GM12878 (cell line): ENCODE results near the gene LDB2. TPM values are rescaled to one million over a fixed set of nuclear protein-coding genes. Genes with fewer than 3 reads are reported as not detected.

Experiments used
- ATAC-seq: fragments of 200-7000 bp; cut with Tn5 transposase; 3 replicates; pipeline ENCODE4 v1.9.1; 2020; ENCODE audit warnings: mild to moderate bottlenecking, moderate library complexity
- BruUV-seq: library from RNA; stranded (reverse); fragments of 400-500 nt; replicated peaks from 2 replicates; lab custom pipeline; 2021; lab: Mats Ljungman, UMichigan
- CTCF ChIA-PET: fragments of 300-600 bp; sonication (Branson Sonifier 250); formaldehyde crosslinking; extraction: SDS; loops from one replicate; lab custom pipeline; 2021; ENCODE audit warnings: inconsistent platforms; lab: Yijun Ruan, JAX
- POLR2A ChIA-PET: fragments of 350-600 bp; formaldehyde crosslinking; extraction: SDS; loops from one replicate; lab custom pipeline; 2021; ENCODE audit warnings: inconsistent platforms; lab: Charles Lee
- RAD21 ChIA-PET: fragments of 300-600 bp; sonication (Branson Sonifier 250); formaldehyde crosslinking; loops from one replicate; lab custom pipeline; 2023; ENCODE audit warnings: antibody characterized with exemption; ENCODE audit not compliant: unreplicated experiment; lab: Charles Lee
- SMC1A ChIA-PET: fragments of 300-600 bp; sonication (Branson Sonifier 250); formaldehyde crosslinking; loops from one replicate; lab custom pipeline; 2023; ENCODE audit not compliant: unreplicated experiment, uncharacterized antibody; lab: Charles Lee
- DNase-seq: peaks from one replicate; pipeline ENCODE4 v3.0.0-alpha.2; 2011; ENCODE audit warnings: low read depth, low spot score
- FAIRE-seq: peaks from 3 replicates; lab custom pipeline; 2011; peaks lifted over from hg19 to GRCh38; lab: Jason Lieb, UNC
- H2AFZ ChIP-seq: 2 replicates; pipeline ENCODE4 v1.6.0; 2011; ENCODE audit warnings: low read depth, low read length, control low read depth; ENCODE audit not compliant: control insufficient read depth
- H3K27ac ChIP-seq: 2 replicates; pipeline ENCODE4 v1.5.1; 2011; ENCODE audit warnings: control low read depth; ENCODE audit not compliant: control insufficient read depth, insufficient read depth
- H3K27me3 ChIP-seq, 2 experiments: replicated peaks in 1 of 2; 2 replicates each; pipeline versions ENCODE4 v1.6.0 to v1.6.1; 2011; ENCODE audit warnings: low read length in 1 of 2; ENCODE audit not compliant: control insufficient read depth in 2 of 2, insufficient read depth in 2 of 2
- H3K36me3 ChIP-seq, 2 experiments: 2 replicates each; pipeline ENCODE4 v1.5.1; 2011; ENCODE audit warnings: low read length in 1 of 2; ENCODE audit not compliant: control insufficient read depth in 2 of 2, insufficient read depth in 2 of 2
- H3K4me1 ChIP-seq: 2 replicates; pipeline ENCODE4 v1.6.1; 2011; ENCODE audit warnings: mild to moderate bottlenecking, low read length, moderate library complexity, mixed read lengths; ENCODE audit not compliant: control insufficient read depth, insufficient read depth
- H3K4me2 ChIP-seq: 2 replicates; pipeline ENCODE4 v1.6.0; 2011; ENCODE audit warnings: control low read depth; ENCODE audit not compliant: control insufficient read depth, insufficient read depth
- H3K4me3 ChIP-seq: fragments of 200-600 bp; sonication (generic); 2 replicates; pipeline ENCODE4 v1.5.1; 2016
- H3K79me2 ChIP-seq: 2 replicates; pipeline ENCODE4 v1.6.0; 2011; ENCODE audit warnings: low read length; ENCODE audit not compliant: control insufficient read depth, insufficient read depth
- H3K9ac ChIP-seq: 2 replicates; pipeline ENCODE4 v1.8.0; 2011; ENCODE audit warnings: low read length, control low read depth, mixed read lengths; ENCODE audit not compliant: control insufficient read depth, insufficient read depth
- H3K9me3 ChIP-seq: replicated peaks from 3 replicates; pipeline ENCODE4 v1.5.1; 2011; ENCODE audit warnings: mild to moderate bottlenecking, low read length; ENCODE audit not compliant: control insufficient read depth, insufficient read depth
- H4K20me1 ChIP-seq: 2 replicates; pipeline ENCODE4 v1.6.0; 2011; ENCODE audit not compliant: control insufficient read depth, insufficient read depth
- HCFC1 ChIP-seq: fragments of 150-350 bp; IDR thresholded peaks from 2 replicates; pipeline ENCODE4 v1.6.1; 2014; ENCODE audit warnings: low read length
- JUND ChIP-seq: IDR thresholded peaks from 2 replicates; pipeline ENCODE4 v1.6.1; 2012; ENCODE audit warnings: low read depth, mild to moderate bottlenecking, low read length, improper control_type of control experiment, moderate library complexity
- MEF2B ChIP-seq: fragments of 450-650 bp; IDR thresholded peaks from 2 replicates; pipeline ENCODE4 v1.6.1; 2018; ENCODE audit warnings: mild to moderate bottlenecking, moderate library complexity; ENCODE audit not compliant: partially characterized antibody, poor library complexity, severe bottlenecking
- NKRF ChIP-seq: fragments of 450-650 bp; conservative IDR thresholded peaks from 2 replicates; pipeline ENCODE4 v1.6.1; 2017; ENCODE audit warnings: mild to moderate bottlenecking, moderate library complexity
- RB1 ChIP-seq: fragments of 450-650 bp; formaldehyde crosslinking; IDR thresholded peaks from 2 replicates; pipeline ENCODE4 v1.6.1; 2017; ENCODE audit warnings: mild to moderate bottlenecking, borderline replicate concordance
- SMAD5 ChIP-seq: IDR thresholded peaks from 2 replicates; pipeline ENCODE4 v1.6.1; 2016; ENCODE audit warnings: antibody characterized with exemption, low read depth
- SMC3 ChIP-seq: IDR thresholded peaks from 2 replicates; pipeline ENCODE4 v1.6.1; 2011; ENCODE audit warnings: low read length, improper control_type of control experiment, borderline replicate concordance
- SRF ChIP-seq, 2 experiments: IDR thresholded peaks; 2 replicates each; pipeline ENCODE4 v1.6.1; 2011; ENCODE audit warnings: low read depth in 2 of 2, low read length in 2 of 2, mild to moderate bottlenecking in 1 of 2, moderate library complexity in 1 of 2
- SUPT20H ChIP-seq: IDR thresholded peaks from 2 replicates; pipeline ENCODE4 v1.6.1; 2011; ENCODE audit warnings: low read depth, mild to moderate bottlenecking, low read length, moderate library complexity, borderline replicate concordance; ENCODE audit not compliant: control insufficient read depth
- TAF1 ChIP-seq: IDR thresholded peaks from 2 replicates; pipeline ENCODE4 v1.6.1; 2011; ENCODE audit warnings: mild to moderate bottlenecking, low read depth, low read length, borderline replicate concordance
- TCF12 ChIP-seq: IDR thresholded peaks from 2 replicates; pipeline ENCODE4 v1.6.1; 2011; ENCODE audit warnings: low read depth, mild to moderate bottlenecking, low read length
- YY1 ChIP-seq: IDR thresholded peaks from 2 replicates; pipeline ENCODE4 v1.6.1; 2011; ENCODE audit warnings: low read depth, mild to moderate bottlenecking, low read length
- ZNF217 ChIP-seq: fragments of 450-650 bp; IDR thresholded peaks from 2 replicates; pipeline ENCODE4 v1.6.1; 2017; ENCODE audit warnings: antibody characterized with exemption, mild to moderate bottlenecking
- in situ Hi-C: fragments of 300-500 bp; cut with MboI; formaldehyde crosslinking; loops from 9 replicates; pipeline ENCODE4 v1.14.3; 2018; ENCODE audit warnings: mixed read lengths
- intact Hi-C: fragments of 100-400 bp; cut with micrococcal nuclease; formaldehyde crosslinking; loops from one replicate; pipeline ENCODE4 v1.14.2; 2022; ENCODE audit not compliant: unreplicated experiment
- polyA plus RNA-seq, 11 experiments: library from polyadenylated mRNA; depleted of rRNA in 4 of 11; unstranded in 6 of 11; stranded (reverse) in 5 of 11; fragments of >200 nt; fragmentation: Nextera tagmentation in 4 of 11; fragmentation: Illumina TruSeq in 1 of 11; extraction: Ambion mirVana in 4 of 11; extraction: Trizol in 1 of 11; gene quantifications; 1 replicate in 1 of 11; 2 replicates in 10 of 11; pipeline versions ENCODE4 v1.2.1 to v1.2.3, GENCODE V29; 2011 to 2016; ENCODE audit warnings: inconsistent platforms in 2 of 11, missing spikeins in 2 of 11, low read depth in 1 of 11
- total RNA-seq, 4 experiments: library from RNA; depleted of rRNA in 3 of 4; stranded (reverse); fragments of >200 nt in 3 of 4; fragmentation: Illumina TruSeq in 1 of 4; extraction: Trizol in 1 of 4; gene quantifications; 2 replicates each; pipeline versions ENCODE4 v1.2.1 to v1.2.3, GENCODE V29; 2013 to 2021

The LDB2 gene
- total and polyA plus RNA-seq, 10 of the 15 experiments (the other 5 are each of a cell fraction or from before 2014, with no cell fraction given) = 0.15 TPM; not detected in 9

GRCh38 chr4:16752150-16752549 lies 146.3 kb downstream of the LDB2 start:
- Histone ChIP-seq H3K9ac (no peak overlapping the region), H3K36me3 (no peaks in the 10 kb centered on the region), H3K4me1 (no peaks in the 10 kb centered on the region), H3K27ac (no peak overlapping the region), H4K20me1 (no peaks in the 10 kb centered on the region), H3K79me2 (no peaks in the 10 kb centered on the region), H2AFZ (no peak overlapping the region), H3K4me2 (no peak overlapping the region), H3K27me3 (no peaks in the 10 kb centered on the region), H3K4me3 (no peak overlapping the region), H3K9me3 (no peaks in the 10 kb centered on the region)
- ChIA-PET RAD21 (no interaction called here), POLR2A (no interaction called here), SMC1A (no interaction called here), CTCF (no interaction called here)
- TF ChIP-seq JUND (no peak), YY1 (no peak), SMC3 (no peak), HCFC1 (no peak), TCF12 (no peak), NKRF (no peak), ZNF217 (no peak), SMAD5 (no peak), RB1 (no peak), SUPT20H (no peak), MEF2B (no peak), SRF (IDR thresholded peaks at IDR 0.05; ENCODE audit: low read depth in 2 of 2, low read length in 2 of 2) (no peak), TAF1 (no peak)
- intact Hi-C loops (no loop called here), in situ Hi-C loops (no loop called here)
- FAIRE-seq (no peak), ATAC-seq (no peak), DNase-seq (no peak)
- no TSS peak for BruUV-seq
